Transverse colon (tissue), 3 donors: Measurements from ENCODE around the gene SWAP70.

Source experiments
- CTCF ChIP-seq, 5 experiments: fragments of 200-600 bp in 3 of 5; fragments of 450-650 bp in 2 of 5; sonication (generic) in 3 of 5; IDR thresholded peaks; 1 replicate in 2 of 5; 2 replicates in 3 of 5; pipeline ENCODE4 v1.5.1; 2016 to 2017; ENCODE audit warnings: antibody characterized with exemption in 5 of 5, inconsistent platforms in 3 of 5, mild to moderate bottlenecking in 2 of 5, moderate library complexity in 1 of 5
- POLR2A ChIP-seq: fragments of 450-650 bp; IDR thresholded peaks from one replicate; pipeline ENCODE4 v1.6.1; 2016; ENCODE audit warnings: antibody characterized with exemption, mild to moderate bottlenecking, moderate library complexity

GRCh38 chr11:9761441-9761945, 97.6 kb downstream of the SWAP70 start:
- TF ChIP-seq CTCF (IDR thresholded peaks at IDR 0.05) (no peak), POLR2A (no peak)
